ENCODE data around the gene GNAT1.

Gene GNAT1

DNA sequence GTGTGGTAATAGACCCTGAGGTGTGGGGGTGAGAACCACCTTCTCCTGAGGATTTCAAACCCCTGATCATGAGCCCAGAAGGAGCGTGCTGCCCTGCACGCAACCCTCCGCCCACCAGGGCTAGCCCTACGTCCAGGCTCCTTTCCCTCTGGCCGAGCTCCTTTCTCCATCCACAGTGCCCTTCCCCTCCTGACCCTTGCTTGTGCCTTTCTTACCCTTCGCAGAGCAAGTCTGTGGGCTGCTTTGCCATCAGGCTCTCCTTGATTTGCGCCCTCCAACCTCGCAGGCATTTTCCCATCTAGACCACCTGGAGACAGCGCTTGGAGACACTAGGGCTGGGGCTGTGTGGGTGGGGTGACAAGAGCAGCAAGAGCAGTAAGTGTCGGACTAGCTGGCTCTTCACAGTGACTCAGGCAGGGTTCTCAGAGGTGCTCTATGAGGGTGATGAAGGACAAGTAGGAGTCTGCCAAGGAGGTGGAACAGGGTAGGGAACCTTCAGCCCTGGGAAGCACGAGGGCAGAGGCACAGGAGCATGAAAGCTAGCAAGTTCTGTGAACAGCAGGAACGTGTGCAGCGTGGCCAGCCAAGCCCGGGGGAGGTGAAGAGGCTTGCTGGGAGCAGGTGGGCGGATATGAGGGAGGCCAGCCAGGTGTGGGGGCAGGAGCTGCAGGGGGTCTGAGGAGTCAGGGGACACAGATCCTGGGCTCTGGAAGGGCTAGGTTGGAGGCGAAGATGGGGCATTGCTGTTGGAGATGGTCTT lies 11.1 kb downstream of the GNAT1 start:
- no peak overlapping the region for H3K4me3 ChIP-seq (ENCODE audit: low read depth, low read length)
- DNase-seq (ENCODE audit: low read depth) = no peak
- TF ChIP-seq, protein P1, sequence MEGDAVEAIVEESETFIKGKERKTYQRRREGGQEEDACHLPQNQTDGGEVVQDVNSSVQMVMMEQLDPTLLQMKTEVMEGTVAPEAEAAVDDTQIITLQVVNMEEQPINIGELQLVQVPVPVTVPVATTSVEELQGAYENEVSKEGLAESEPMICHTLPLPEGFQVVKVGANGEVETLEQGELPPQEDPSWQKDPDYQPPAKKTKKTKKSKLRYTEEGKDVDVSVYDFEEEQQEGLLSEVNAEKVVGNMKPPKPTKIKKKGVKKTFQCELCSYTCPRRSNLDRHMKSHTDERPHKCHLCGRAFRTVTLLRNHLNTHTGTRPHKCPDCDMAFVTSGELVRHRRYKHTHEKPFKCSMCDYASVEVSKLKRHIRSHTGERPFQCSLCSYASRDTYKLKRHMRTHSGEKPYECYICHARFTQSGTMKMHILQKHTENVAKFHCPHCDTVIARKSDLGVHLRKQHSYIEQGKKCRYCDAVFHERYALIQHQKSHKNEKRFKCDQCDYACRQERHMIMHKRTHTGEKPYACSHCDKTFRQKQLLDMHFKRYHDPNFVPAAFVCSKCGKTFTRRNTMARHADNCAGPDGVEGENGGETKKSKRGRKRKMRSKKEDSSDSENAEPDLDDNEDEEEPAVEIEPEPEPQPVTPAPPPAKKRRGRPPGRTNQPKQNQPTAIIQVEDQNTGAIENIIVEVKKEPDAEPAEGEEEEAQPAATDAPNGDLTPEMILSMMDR (conservative IDR thresholded peaks at IDR 0.05; ENCODE audit: low read depth, low read length) = no peak

DNA sequence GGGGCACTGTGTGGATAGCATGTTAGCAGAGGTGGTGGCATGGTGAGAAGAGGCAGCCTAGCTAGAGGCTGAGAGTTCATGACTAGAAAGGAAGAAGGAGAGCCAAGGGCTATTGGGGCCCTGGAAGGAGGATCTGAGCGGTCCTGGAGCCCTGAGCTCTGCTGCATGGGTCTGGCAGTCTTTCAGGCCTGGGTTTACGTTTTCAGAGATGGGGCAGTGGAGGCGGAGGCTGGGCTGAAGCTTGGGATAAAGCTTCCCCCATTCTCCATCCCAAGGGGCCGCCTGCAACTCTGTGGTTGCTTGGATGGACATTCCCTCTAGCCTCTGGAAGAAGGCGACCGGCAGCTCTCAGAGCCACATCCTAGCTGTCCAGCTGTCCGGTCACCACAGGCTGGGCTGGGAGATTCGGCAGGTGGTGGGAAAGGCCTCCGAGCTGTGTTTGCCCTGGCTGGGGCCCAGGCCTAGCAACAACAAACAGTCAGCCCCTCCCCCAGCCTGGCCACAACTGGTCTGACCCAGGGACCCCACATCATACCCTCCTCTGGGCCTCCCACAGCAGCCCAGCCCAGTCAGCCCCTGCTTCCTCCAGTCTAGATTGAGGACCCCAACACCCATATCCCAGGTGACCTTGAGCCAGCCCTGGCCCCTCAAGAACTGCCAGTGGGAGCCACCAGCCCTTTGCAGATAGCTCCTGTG lies 11.9 kb downstream of the GNAT1 start:
- no peak for DNase-seq (ENCODE audit: low read depth)
- H3K4me3 ChIP-seq (ENCODE audit: low read depth, low read length) = no peak overlapping the region
- TF ChIP-seq, protein P1 (conservative IDR thresholded peaks at IDR 0.05; ENCODE audit: low read depth, low read length) = no peak

DNA sequence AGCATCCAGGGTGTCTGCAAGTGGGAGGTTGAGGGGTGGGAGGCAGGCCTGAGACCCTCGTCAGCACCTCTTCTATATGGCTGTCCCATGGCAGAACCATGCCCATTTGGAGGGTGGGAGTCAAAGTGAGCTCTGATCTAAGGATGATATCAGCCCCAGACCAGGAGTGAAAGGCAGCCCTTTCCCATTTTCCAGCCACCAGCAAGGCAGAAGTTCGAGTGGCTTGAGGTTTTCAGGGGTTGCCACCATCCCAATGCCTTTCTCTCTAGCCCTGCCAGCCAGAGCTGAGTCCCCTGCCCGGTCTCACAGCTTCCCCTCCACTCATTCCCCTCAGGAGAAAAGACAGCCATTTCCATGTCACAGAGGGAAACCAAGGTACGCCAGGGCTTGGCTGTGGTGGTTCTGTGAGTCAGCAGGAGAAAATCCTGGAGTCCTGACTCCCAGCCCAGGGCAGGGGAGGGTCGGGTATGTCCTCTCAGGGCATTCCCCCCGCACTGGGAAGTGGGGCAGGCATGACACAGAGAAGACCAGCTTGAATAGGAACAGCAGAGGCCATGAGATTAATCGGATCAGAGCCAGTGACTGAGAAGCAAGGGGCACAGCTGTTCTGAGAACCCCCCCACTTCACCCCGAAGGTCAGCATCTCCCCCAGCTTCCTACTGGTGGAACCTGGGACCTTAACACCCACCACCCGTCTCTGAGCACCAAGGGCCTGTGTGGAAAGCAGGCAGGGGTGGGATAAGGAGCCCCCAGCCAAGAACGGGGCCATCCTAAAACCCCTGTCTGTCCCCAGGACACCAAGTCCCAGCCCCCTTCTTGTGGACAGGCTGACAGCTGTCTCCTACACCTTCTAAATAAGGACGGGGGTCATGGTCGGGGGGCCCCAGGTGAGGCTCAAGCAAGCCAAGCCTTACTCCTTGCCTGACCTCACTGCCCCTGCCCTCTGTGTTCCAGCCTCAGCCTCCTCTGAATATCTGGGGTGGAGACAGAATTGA lies 12.7 kb downstream of the GNAT1 start:
- DNase-seq (ENCODE audit: low read depth) = no peak
- TF ChIP-seq, protein P1 (conservative IDR thresholded peaks at IDR 0.05; ENCODE audit: low read depth, low read length) = no peak
- no peak overlapping the region for H3K4me3 ChIP-seq (ENCODE audit: low read depth, low read length)

DNA sequence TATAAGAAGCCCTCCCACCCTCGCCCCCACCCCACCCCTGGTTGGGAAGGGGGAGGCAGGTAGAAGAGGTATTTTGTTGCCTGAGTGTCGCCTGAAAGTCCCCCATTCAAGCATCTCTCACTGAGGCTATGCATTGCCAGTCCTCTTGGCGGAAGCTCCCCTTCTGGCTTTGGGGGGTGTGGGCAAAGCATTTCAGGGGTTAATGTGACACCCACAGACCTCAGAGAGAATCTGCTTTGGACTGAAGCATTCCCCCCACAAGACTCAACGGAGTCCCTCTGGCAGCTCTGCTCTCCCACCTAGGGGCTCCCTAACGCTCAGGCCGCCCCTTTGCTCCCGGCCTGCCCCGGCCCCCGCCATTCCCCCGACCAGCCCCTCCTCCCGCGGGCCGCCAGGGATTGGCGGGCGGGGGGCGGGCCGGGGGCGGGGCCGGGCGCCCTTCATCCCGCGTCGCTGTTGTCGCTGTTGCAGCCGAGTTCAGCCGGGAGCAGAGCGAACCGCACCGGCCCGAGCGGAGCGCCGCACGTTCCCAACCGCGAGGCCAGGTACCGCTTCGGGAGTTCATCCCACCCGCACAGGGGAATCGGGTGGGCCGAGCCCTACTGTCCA lies 13.5 kb downstream of the GNAT1 start, which contains the start of gene SLC38A3:
TSS of gene SLC38A3 (plus strand) at position 468 of the 609 bp plus-strand sequence. CDS start 8,929 bp downstream, outside the sequence.
- peak within 1 kb of the TSS; percentile 24 for H3K4me3 ChIP-seq (ENCODE audit: low read depth, low read length)
- TF ChIP-seq, protein P1 (conservative IDR thresholded peaks at IDR 0.05; ENCODE audit: low read depth, low read length) = no peak
- no peak for DNase-seq (ENCODE audit: low read depth)

DNA sequence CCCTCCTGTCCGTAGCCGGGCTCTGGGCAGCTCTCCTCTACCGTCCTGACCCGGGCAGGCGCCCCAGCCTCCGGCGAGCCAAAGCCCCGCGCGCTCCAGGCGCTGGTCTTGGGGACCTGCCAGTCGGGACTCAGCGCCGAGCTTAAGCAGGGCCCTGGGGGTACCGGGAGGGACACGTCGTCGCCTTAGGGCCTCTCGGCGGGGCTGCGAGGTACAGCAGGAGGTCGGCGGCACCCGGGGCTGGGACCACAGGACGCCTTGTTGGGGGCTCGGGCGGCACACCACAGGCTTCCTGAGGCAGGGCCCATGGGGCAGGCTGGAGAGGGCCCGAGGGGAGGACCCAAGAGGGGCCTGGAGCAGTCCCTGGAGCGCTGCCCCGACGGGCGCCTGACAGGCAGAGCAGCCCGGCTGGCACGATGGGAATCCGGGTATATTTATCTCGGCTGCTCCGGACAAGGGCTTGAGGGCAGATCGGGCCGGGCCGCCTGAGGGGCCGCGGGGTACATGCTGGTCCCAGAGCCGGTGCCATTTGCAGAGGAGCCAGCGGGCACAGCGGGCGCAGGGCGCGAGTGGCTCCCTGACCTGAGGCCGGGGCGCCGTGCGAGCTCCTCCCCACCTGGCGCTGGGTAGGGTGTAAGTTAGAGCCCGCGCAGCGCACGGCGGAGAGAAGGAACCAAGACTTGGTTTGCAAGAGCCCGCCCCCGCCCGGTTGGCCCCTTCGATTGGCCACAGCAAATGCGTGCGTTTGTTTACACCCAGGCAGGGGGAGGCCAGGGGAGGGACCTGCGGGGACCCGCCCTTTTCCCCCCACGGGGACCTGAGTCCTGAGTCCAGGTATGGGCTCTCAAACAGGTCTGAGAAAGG lies 14.2 kb downstream of the GNAT1 start:
- DNase-seq (ENCODE audit: low read depth) = peak; percentile 24
- H3K4me3 ChIP-seq (ENCODE audit: low read depth, low read length) = peak overlapping the region; percentile 24
- TF ChIP-seq, protein P1 (conservative IDR thresholded peaks at IDR 0.05; ENCODE audit: low read depth, low read length) = no peak

Data from choroid plexus epithelial cell (primary cell).